BLaER1 treated with 17β-estradiol and CSF1 and Interleukin-3, amounts not matched to agents 10 nM and 100 nM (cell line): Measurements from ENCODE around the gene CD46.
A peak's percentile ranks its signal among the peaks of the same experiment; 100 is the strongest.

Experiments
- H3K27ac ChIP-seq, 11 experiments: shearing (Covaris generic); formaldehyde crosslinking; 2 replicates each; pipeline ENCODE4 v1.8.1; 2022
- H3K27me3 ChIP-seq, 11 experiments: shearing (Covaris generic); formaldehyde crosslinking; 2 replicates each; pipeline ENCODE4 v1.8.1; 2022
- H3K36me3 ChIP-seq, 11 experiments: shearing (Covaris generic); formaldehyde crosslinking; 2 replicates each; pipeline ENCODE4 v1.8.1; 2022
- H3K4me1 ChIP-seq, 10 experiments: shearing (Covaris generic); formaldehyde crosslinking; 2 replicates each; pipeline ENCODE4 v1.8.1; 2022
- H3K4me2 ChIP-seq, 11 experiments: shearing (Covaris generic); formaldehyde crosslinking; 2 replicates each; pipeline ENCODE4 v1.8.1; 2022
- H3K4me3 ChIP-seq, 10 experiments: shearing (Covaris generic); formaldehyde crosslinking; 2 replicates each; pipeline ENCODE4 v1.8.1; 2022
- H3K9ac ChIP-seq, 11 experiments: shearing (Covaris generic); formaldehyde crosslinking; 2 replicates each; pipeline ENCODE4 v1.8.1; 2022
- H3K9me3 ChIP-seq, 11 experiments: shearing (Covaris generic); formaldehyde crosslinking; replicated peaks in 1 of 11; 2 replicates each; pipeline ENCODE4 v1.8.1; 2022
- H4K20me1 ChIP-seq, 11 experiments: shearing (Covaris generic); formaldehyde crosslinking; 2 replicates each; pipeline ENCODE4 v1.8.1; 2022
- Cebpa-rat ChIP-seq, 11 experiments: shearing (Covaris generic); IDR thresholded peaks; 2 replicates each; pipeline ENCODE4 v1.8.1; 2022

The CD46 gene

GRCh38 chr1:207820568-207821463, 69.0 kb downstream of the CD46 start:
- Histone ChIP-seq H3K27ac (no peak overlapping the region), H3K9ac (no peak overlapping the region), H3K4me1 (peaks cover 41 to 90% (median 53%) of the 10 kb centered on the region in 10 experiments), H3K27me3 (no peaks in the 10 kb centered on the region), H4K20me1 (peaks cover 0 to 21% (median 0%) of the 10 kb centered on the region in 11 experiments; a peak in 3 of 22 replicates), H3K4me3 (no peak overlapping the region), H3K36me3 (peaks cover 0 to 28% (median 7%) of the 10 kb centered on the region in 11 experiments; a peak in 10 of 22 replicates), H3K9me3 (no peaks in the 10 kb centered on the region), H3K4me2 (peak overlapping the region in 3 of 11 experiments; percentile 61 to 96 (median 90); a peak in 5 of 22 replicates)
- no peak for TF ChIP-seq Cebpa-rat (IDR thresholded peaks at IDR 0.05)

GRCh38 chr1:207821464-207822045, 69.7 kb downstream of the CD46 start:
- Histone ChIP-seq H3K9ac (peak overlapping the region in 3 of 11 experiments; percentile 21 to 74 (median 53); a peak in 4 of 22 replicates), H3K4me3 (peak overlapping the region in 2 of 10 experiments; percentile 36 to 44; a peak in 4 of 20 replicates), H3K4me2 (peak overlapping the region; percentile 46 to 96 (median 64)), H4K20me1 (peaks cover 0 to 20% (median 0%) of the 10 kb centered on the region in 11 experiments; a peak in 3 of 22 replicates), H3K9me3 (no peaks in the 10 kb centered on the region), H3K27ac (peak overlapping the region in 3 of 11 experiments; percentile 11 to 95 (median 39); a peak in 4 of 22 replicates), H3K27me3 (no peaks in the 10 kb centered on the region), H3K36me3 (peaks cover 0 to 26% (median 6%) of the 10 kb centered on the region in 11 experiments; a peak in 8 of 22 replicates), H3K4me1 (peaks cover 40 to 87% (median 53%) of the 10 kb centered on the region in 10 experiments)
- TF ChIP-seq Cebpa-rat (IDR thresholded peaks at IDR 0.05), result no peak

GRCh38 chr1:207822124-207822601, 70.3 kb downstream of the CD46 start:
- Histone ChIP-seq H3K27me3 (no peaks in the 10 kb centered on the region), H3K4me1 (peaks cover 46 to 87% (median 56%) of the 10 kb centered on the region in 10 experiments), H4K20me1 (peaks cover 0 to 14% (median 0%) of the 10 kb centered on the region in 11 experiments; a peak in 3 of 22 replicates), H3K4me2 (peak overlapping the region; percentile 46 to 96 (median 64)), H3K9ac (peak overlapping the region in 3 of 11 experiments; percentile 21 to 74 (median 53); a peak in 3 of 22 replicates), H3K4me3 (peak overlapping the region in 2 of 10 experiments; percentile 36 to 44; a peak in 4 of 20 replicates), H3K9me3 (no peaks in the 10 kb centered on the region), H3K36me3 (peaks cover 0 to 20% (median under 1%) of the 10 kb centered on the region in 11 experiments; a peak in 6 of 22 replicates), H3K27ac (peak overlapping the region in 3 of 11 experiments; percentile 11 to 95 (median 39); a peak in 6 of 22 replicates)
- no peak for TF ChIP-seq Cebpa-rat (IDR thresholded peaks at IDR 0.05)

GRCh38 chr1:207822602-207823451, 71.0 kb downstream of the CD46 start:
- H4K20me1 ChIP-seq, result peaks cover 0 to 11% (median 0%) of the 10 kb centered on the region in 11 experiments; a peak in 3 of 22 replicates
- peaks cover 0 to 14% (median 0%) of the 10 kb centered on the region in 11 experiments; a peak in 4 of 22 replicates for H3K36me3 ChIP-seq
- no peaks in the 10 kb centered on the region for H3K9me3 ChIP-seq
- peak overlapping the region in 4 of 11 experiments; percentile 19 to 95 (median 46); a peak in 7 of 22 replicates for H3K27ac ChIP-seq
- H3K4me1 ChIP-seq, result peaks cover 53 to 87% (median 61%) of the 10 kb centered on the region in 10 experiments
- peak overlapping the region; percentile 46 to 96 (median 64) for H3K4me2 ChIP-seq
- peak overlapping the region in 2 of 10 experiments; percentile 36 to 44; a peak in 4 of 20 replicates for H3K4me3 ChIP-seq
- H3K9ac ChIP-seq, result peak overlapping the region in 3 of 11 experiments; percentile 19 to 74 (median 58); a peak in 5 of 22 replicates
- TF ChIP-seq Cebpa-rat (IDR thresholded peaks at IDR 0.05), result no peak
- H3K27me3 ChIP-seq, result no peaks in the 10 kb centered on the region

GRCh38 chr1:207823531-207823879, 71.7 kb downstream of the CD46 start:
- H3K27me3 ChIP-seq, result no peaks in the 10 kb centered on the region
- peak overlapping the region in 10 of 11 experiments; percentile 60 to 96 (median 88); a peak in 16 of 22 replicates for H3K4me2 ChIP-seq
- peaks cover 0 to 12% (median 0%) of the 10 kb centered on the region in 11 experiments; a peak in 4 of 22 replicates for H3K36me3 ChIP-seq
- H3K4me3 ChIP-seq, result peak overlapping the region in 2 of 10 experiments; percentile 36 to 44; a peak in 4 of 20 replicates
- no peaks in the 10 kb centered on the region for H3K9me3 ChIP-seq
- peaks cover 0 to 11% (median 0%) of the 10 kb centered on the region in 11 experiments; a peak in 3 of 22 replicates for H4K20me1 ChIP-seq
- no peak for TF ChIP-seq Cebpa-rat (IDR thresholded peaks at IDR 0.05)
- peaks cover 60 to 88% (median 67%) of the 10 kb centered on the region in 10 experiments for H3K4me1 ChIP-seq
- H3K27ac ChIP-seq, result peak overlapping the region in 4 of 11 experiments; percentile 39 to 95 (median 90); a peak in 7 of 22 replicates
- H3K9ac ChIP-seq, result peak overlapping the region in 3 of 11 experiments; percentile 19 to 74 (median 58); a peak in 5 of 22 replicates

GRCh38 chr1:207823880-207824566, 72.2 kb downstream of the CD46 start:
- peak overlapping the region in 10 of 11 experiments; percentile 44 to 97 (median 88); a peak in 19 of 22 replicates for H3K27ac ChIP-seq
- H3K27me3 ChIP-seq, result no peaks in the 10 kb centered on the region
- H3K36me3 ChIP-seq, result peaks cover 0 to 7% (median 0%) of the 10 kb centered on the region in 11 experiments; a peak in 4 of 22 replicates
- peak overlapping the region in 1 of 10 experiments; percentile 36; a peak in 2 of 20 replicates for H3K4me3 ChIP-seq
- no peaks in the 10 kb centered on the region for H3K9me3 ChIP-seq
- peak overlapping the region; percentile 76 to 96 (median 87) for H3K4me2 ChIP-seq
- peak overlapping the region in 9 of 11 experiments; percentile 4 to 81 (median 36); a peak in 9 of 22 replicates for H3K9ac ChIP-seq
- no peak; a peak in 1 of 22 replicates for TF ChIP-seq Cebpa-rat (IDR thresholded peaks at IDR 0.05)
- peaks cover 65 to 89% (median 72%) of the 10 kb centered on the region in 10 experiments for H3K4me1 ChIP-seq
- H4K20me1 ChIP-seq, result peaks cover 0 to 11% (median 0%) of the 10 kb centered on the region in 11 experiments; a peak in 3 of 22 replicates
